Endodermal cell (in vitro differentiated cells): ENCODE data around the gene OR4K1. TPM values are rescaled to one million over a fixed set of nuclear protein-coding genes. Genes with fewer than 3 reads are reported as not detected.

ENCODE experiments used
- DNase-seq: peaks from one replicate; pipeline ENCODE4 v3.0.0-alpha.2; 2017
- H3K27ac ChIP-seq: 2 replicates; pipeline ENCODE4 v1.5.1; 2013; ENCODE audit warnings: mild to moderate bottlenecking, low read depth, low read length, moderate library complexity
- H3K27me3 ChIP-seq: 2 replicates; pipeline ENCODE4 v1.6.1; 2013; ENCODE audit warnings: mild to moderate bottlenecking, low read length, moderate library complexity; ENCODE audit not compliant: insufficient read depth, control insufficient read depth, poor library complexity, severe bottlenecking
- H3K36me3 ChIP-seq: 2 replicates; pipeline ENCODE4 v1.7.0; 2013; ENCODE audit warnings: mild to moderate bottlenecking, low read length, moderate library complexity; ENCODE audit not compliant: control insufficient read depth, insufficient read depth
- H3K4me1 ChIP-seq: one replicate; pipeline ENCODE4 v1.7.0; 2013; ENCODE audit warnings: low read length; ENCODE audit not compliant: control insufficient read depth, insufficient read depth
- H3K4me3 ChIP-seq: 2 replicates; pipeline ENCODE4 v1.5.1; 2013; ENCODE audit warnings: mild to moderate bottlenecking, low read length, moderate library complexity
- H3K9ac ChIP-seq: 2 replicates; pipeline ENCODE4 v1.6.1; 2013; ENCODE audit warnings: mild to moderate bottlenecking, low read length, moderate library complexity; ENCODE audit not compliant: poor library complexity, severe bottlenecking; ENCODE audit errors: extremely low read depth
- H3K9me3 ChIP-seq: 2 replicates; pipeline ENCODE4 v1.6.1; 2013; ENCODE audit warnings: mild to moderate bottlenecking, low read length, moderate library complexity; ENCODE audit not compliant: control insufficient read depth
- H3K27ac Mint-ChIP-seq: 2 replicates; pipeline ENCODE4 v1.8.0; 2020; ENCODE audit warnings: mixed read lengths
- H3K27me3 Mint-ChIP-seq: 2 replicates; pipeline ENCODE4 v1.8.0; 2021; ENCODE audit warnings: mild to moderate bottlenecking, mixed read lengths; ENCODE audit not compliant: insufficient read depth
- H3K36me3 Mint-ChIP-seq: 2 replicates; pipeline ENCODE4 v1.8.0; 2020; ENCODE audit warnings: low read depth, mixed read lengths
- H3K4me1 Mint-ChIP-seq: 2 replicates; pipeline ENCODE4 v1.8.0; 2020; ENCODE audit warnings: mixed read lengths
- H3K4me3 Mint-ChIP-seq: 2 replicates; pipeline ENCODE4 v1.8.0; 2020; ENCODE audit warnings: mild to moderate bottlenecking, moderate library complexity, mixed read lengths
- H3K9me3 Mint-ChIP-seq: 2 replicates; pipeline ENCODE4 v1.8.0; 2020; ENCODE audit warnings: mild to moderate bottlenecking, mixed read lengths
- CTCF ChIP-seq: fragments of 200-600 bp; sonication (generic); conservative IDR thresholded peaks from 2 replicates; pipeline ENCODE4 v1.5.0; 2021; ENCODE audit warnings: antibody characterized with exemption, mild to moderate bottlenecking
- WGBS, 2 experiments: methylation state at CpG; one replicate each; pipeline versions ENCODE4 v1.1.5 to v1.1.7; 2013; ENCODE audit warnings: missing lambda C conversion rate in 2 of 2, mixed read lengths in 1 of 2; ENCODE audit not compliant: insufficient coverage in 1 of 2, insufficient read length in 1 of 2; 5-methylcytosine and 5-hydroxymethylcytosine counted together
- total RNA-seq, 2 donors: library from RNA; stranded (reverse); fragmentation: NEBNext Ultra II Directional in 1 of 2; extraction: Animal tissue kit (Norgen Biotek cat#: 25700) in 1 of 2; gene quantifications; 2 replicates in 1 of 2; 3 replicates in 1 of 2; pipeline ENCODE4 v1.2.1, GENCODE V29; 2021

The OR4K1 gene
- total RNA-seq, 2 donors from 2014 or later: not detected

- no peaks in the 10 kb centered on the region for H3K27me3 ChIP-seq
- Mint-ChIP-seq H3K36me3 (no peaks in the 10 kb centered on the region), H3K4me1 (no peaks in the 10 kb centered on the region), H3K9me3 (peaks cover 29% of the 10 kb centered on the region), H3K27ac (no peak overlapping the region), H3K27me3 (no peaks in the 10 kb centered on the region), H3K4me3 (no peak overlapping the region)
- peaks cover 67% of the 10 kb centered on the region for H3K9me3 ChIP-seq
- no peak for DNase-seq
- no peak overlapping the region for H3K27ac ChIP-seq
- TF ChIP-seq CTCF: no peak
- WGBS, 2 experiments: 77 to 80% methylated on average over 3 of the region's 3 CpGs
- H3K4me3 ChIP-seq: no peak overlapping the region
- no peak overlapping the region for H3K9ac ChIP-seq
- no peaks in the 10 kb centered on the region for H3K4me1 ChIP-seq
- no peaks in the 10 kb centered on the region for H3K36me3 ChIP-seq
These were observed 13.5 kb upstream of the OR4K1 start for GRCh38 chr14:19917243-19917642.

DNA sequence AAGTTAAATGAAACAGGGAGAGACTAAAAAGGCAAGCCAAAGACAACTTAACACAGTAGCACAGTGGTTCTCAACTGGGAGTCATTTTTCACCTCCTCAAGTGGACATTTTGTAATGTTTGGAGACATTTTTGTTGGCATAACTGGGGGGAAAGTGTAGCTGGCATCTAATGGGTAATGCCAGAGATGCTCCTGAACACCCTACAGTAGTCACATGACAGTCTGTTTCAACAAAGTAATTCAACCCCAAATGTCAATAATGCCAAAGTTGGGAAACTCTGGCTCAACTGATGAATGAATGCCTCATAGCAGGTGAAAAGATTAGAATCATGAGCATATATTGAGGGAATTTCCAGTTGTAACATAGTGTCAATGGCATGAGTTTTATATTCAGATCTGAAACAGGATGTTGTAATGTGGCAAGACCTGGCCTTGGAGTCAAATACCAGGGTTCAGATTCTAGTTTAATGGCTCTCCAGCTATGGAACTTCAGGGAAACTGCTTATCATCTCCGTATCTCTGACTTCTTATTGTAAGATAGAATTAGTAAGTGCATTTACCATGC lies 12.7 kb upstream of the OR4K1 start:
- Histone ChIP-seq H3K4me1 (no peaks in the 10 kb centered on the region), H3K4me3 (no peak overlapping the region), H3K27me3 (no peaks in the 10 kb centered on the region), H3K9ac (no peak overlapping the region), H3K36me3 (no peaks in the 10 kb centered on the region), H3K27ac (no peak overlapping the region), H3K9me3 (peaks cover 74% of the 10 kb centered on the region)
- Mint-ChIP-seq H3K36me3 (no peaks in the 10 kb centered on the region), H3K4me3 (no peak overlapping the region), H3K4me1 (no peaks in the 10 kb centered on the region), H3K9me3 (peaks cover 21% of the 10 kb centered on the region), H3K27ac (no peak overlapping the region), H3K27me3 (no peaks in the 10 kb centered on the region)
- TF ChIP-seq CTCF: no peak
- DNase-seq: no peak
- 71 to 85% methylated on average over 1 of the region's 1 CpG for WGBS, 2 experiments

DNA sequence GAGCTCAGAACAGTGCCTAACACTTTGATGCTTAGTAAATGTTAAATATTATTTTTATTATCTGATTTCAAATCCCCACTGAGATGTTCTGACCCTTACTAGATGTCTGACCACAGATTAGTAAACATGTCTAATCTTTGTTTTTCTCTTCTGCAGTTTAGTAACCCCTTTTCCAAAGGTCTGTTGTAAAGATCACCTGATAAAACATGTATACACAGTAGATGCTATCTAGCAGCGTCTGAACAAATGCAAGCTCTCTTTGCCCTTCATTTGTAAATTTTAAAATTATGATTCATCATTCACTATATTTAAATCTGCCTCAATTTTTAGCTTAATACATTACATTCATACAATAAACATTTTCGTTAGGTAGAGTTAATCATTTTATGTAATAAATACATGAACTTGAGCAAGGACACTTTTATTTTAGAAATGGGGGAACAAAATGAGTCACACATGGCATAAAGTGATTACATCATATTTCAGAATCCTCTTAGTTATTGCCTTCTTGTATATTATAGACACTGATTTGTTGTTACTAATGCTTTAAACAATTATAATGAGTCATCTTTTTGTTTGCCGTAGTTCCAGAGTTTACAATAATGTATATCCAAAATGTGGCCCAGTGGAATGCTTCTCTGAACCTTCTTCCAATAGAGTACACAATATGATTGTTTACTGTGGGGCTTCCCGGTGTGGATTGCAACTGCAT lies 12.0 kb upstream of the OR4K1 start:
- Histone ChIP-seq H3K27ac (no peak overlapping the region), H3K9ac (no peak overlapping the region), H3K9me3 (peaks cover 79% of the 10 kb centered on the region), H3K4me1 (no peaks in the 10 kb centered on the region), H3K36me3 (no peaks in the 10 kb centered on the region), H3K27me3 (no peaks in the 10 kb centered on the region), H3K4me3 (no peak overlapping the region)
- H3K27me3 Mint-ChIP-seq: no peaks in the 10 kb centered on the region
- no peak overlapping the region for H3K4me3 Mint-ChIP-seq
- H3K27ac Mint-ChIP-seq: no peak overlapping the region
- TF ChIP-seq CTCF: no peak
- peaks cover 15% of the 10 kb centered on the region for H3K9me3 Mint-ChIP-seq
- 43 to 63% methylated on average over 1 to 3 of the region's 4 CpGs for WGBS, 2 experiments
- DNase-seq: no peak
- no peaks in the 10 kb centered on the region for H3K4me1 Mint-ChIP-seq
- H3K36me3 Mint-ChIP-seq: no peaks in the 10 kb centered on the region
